Heart left ventricle (tissue), 13 donors: Measurements from ENCODE around the gene TNIP1.

ENCODE experiments used
- POLR2A ChIP-seq, 2 donors: fragments of 450-650 bp; IDR thresholded peaks; one replicate each; pipeline ENCODE4 v1.6.1; 2017; ENCODE audit warnings: antibody characterized with exemption in 2 of 2, mild to moderate bottlenecking in 2 of 2, moderate library complexity in 2 of 2
- TF ChIP-seq, protein P1 (sequence below), 12 donors: fragments of 200-600 bp; sonication (generic) in 4 of 12; IDR thresholded peaks; one replicate each; pipeline versions ENCODE4 v1.5.0 to v1.8.0; 2018 to 2022; ENCODE audit warnings: antibody characterized with exemption in 12 of 12, mild to moderate bottlenecking in 5 of 12
- donor health status: ischemic (EF 13 %, LVEDD 7.1; RV severe dilation, severe dysfunction).
- donor health status: DM: no; HTN: yes; CAD: no.
- donor health status: DM: no; HTN: no; CAD: no.
- donor health status: ischemic (EF 25% LVEDD 6.9; RV normal size, moderate dysfunction).
- donor health status: ischemic (EF 25% LVEDD 5.7; RV mildly dilated, moderate dysfunction).
- donor health status: ischemic (EF 35%, LVEDD 5.7; RV mildly dilated, moderate dysfunction).
- donor health status: nonischemic (EF 11% LVEDD 7.7; RV severe dilation, severe dysfunction).
- donor health status: DM: yes; HTN: yes; CAD: no.
- donor health status: PGD.
- donor health status: ischemic (EF 29% LVEDD 5.4; RV normal size, mild dysfunction).
- donor health status: nonischemic (EF 23%, LVEDD 6.1; RV moderate dilation, normal function).

DNA sequence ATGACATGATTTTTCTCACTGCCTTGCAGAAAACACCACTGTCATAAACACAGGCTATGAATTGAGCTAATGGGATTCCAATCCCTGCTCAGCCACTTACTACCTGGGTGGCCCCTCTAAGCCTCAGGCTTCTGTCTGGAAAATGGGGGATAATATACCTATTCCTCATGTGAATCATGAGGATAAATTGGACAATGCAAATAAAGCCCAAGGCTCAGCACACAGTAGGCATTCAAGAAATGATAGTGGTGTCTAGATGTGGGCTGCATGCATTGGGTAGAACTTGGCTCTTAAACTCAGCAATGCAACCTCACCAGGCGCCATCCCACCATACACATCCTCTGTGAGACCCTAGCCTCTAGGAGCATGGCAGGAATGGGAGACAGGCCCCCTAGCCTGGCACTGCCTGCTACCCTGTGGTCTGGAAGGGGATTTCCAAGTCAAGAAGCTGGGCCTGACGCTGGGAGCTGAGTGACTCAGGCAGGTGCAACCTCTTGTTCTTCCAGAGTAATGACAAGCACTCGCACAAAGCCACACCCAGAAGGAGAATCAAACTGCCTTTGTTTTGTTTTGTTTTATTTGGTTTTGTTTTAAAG is 2.3 kb upstream of the TNIP1 start:
- TF ChIP-seq, protein P1, sequence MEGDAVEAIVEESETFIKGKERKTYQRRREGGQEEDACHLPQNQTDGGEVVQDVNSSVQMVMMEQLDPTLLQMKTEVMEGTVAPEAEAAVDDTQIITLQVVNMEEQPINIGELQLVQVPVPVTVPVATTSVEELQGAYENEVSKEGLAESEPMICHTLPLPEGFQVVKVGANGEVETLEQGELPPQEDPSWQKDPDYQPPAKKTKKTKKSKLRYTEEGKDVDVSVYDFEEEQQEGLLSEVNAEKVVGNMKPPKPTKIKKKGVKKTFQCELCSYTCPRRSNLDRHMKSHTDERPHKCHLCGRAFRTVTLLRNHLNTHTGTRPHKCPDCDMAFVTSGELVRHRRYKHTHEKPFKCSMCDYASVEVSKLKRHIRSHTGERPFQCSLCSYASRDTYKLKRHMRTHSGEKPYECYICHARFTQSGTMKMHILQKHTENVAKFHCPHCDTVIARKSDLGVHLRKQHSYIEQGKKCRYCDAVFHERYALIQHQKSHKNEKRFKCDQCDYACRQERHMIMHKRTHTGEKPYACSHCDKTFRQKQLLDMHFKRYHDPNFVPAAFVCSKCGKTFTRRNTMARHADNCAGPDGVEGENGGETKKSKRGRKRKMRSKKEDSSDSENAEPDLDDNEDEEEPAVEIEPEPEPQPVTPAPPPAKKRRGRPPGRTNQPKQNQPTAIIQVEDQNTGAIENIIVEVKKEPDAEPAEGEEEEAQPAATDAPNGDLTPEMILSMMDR (IDR thresholded peaks at IDR 0.05), result no peak
- TF ChIP-seq POLR2A (IDR thresholded peaks at IDR 0.05), result no peak
